Tibial nerve (tissue), 3 donors: ENCODE measurements around the gene MAMSTR.
A peak's percentile ranks its signal among the peaks of the same experiment; 100 is the strongest.

Experiments used
- CTCF ChIP-seq, 5 experiments: fragments of 200-600 bp in 3 of 5; fragments of 450-650 bp in 2 of 5; sonication (generic) in 3 of 5; IDR thresholded peaks; one replicate each; pipeline ENCODE4 v1.5.1; 2016 to 2019; ENCODE audit warnings: antibody characterized with exemption in 5 of 5, mild to moderate bottlenecking in 3 of 5, moderate library complexity in 2 of 5
- POLR2A ChIP-seq, 2 donors: fragments of 450-650 bp; IDR thresholded peaks; one replicate each; pipeline ENCODE4 v1.6.1; 2017; ENCODE audit warnings: antibody characterized with exemption in 2 of 2, mild to moderate bottlenecking in 2 of 2, moderate library complexity in 2 of 2

GRCh38 chr19:48674921-48675824, 44.4 kb downstream of the MAMSTR start:
- TF ChIP-seq POLR2A (IDR thresholded peaks at IDR 0.05) = no peak
- TF ChIP-seq CTCF (IDR thresholded peaks at IDR 0.05) = peak; percentile 83 to 92 (median 89)
